NCI-H2227 treated with DMSO at 0.1 percent for 48 hours (cell line): Measurements from ENCODE around the gene TENM4.
"Not testable (repeated sequence)": the region's sequence is repeated elsewhere in the genome, so short reads cannot be mapped to it uniquely, and the experiment has no call there.

Experiments
- DNase-seq: peaks from one replicate; lab custom pipeline; 2025; lab: John Stamatoyannopoulos, UW

TENM4 gene

GRCh38 chr11:79208126-79208525 lies 232.7 kb downstream of the TENM4 start:
- DNase-seq, result no peak

GRCh38 chr11:79206951-79207350 lies 233.9 kb downstream of the TENM4 start:
- DNase-seq, result no peak

- DNase-seq, result no peak
These were observed 235.0 kb downstream of the TENM4 start for GRCh38 chr11:79205786-79206185.

GRCh38 chr11:79201677-79202347 lies 239.0 kb downstream of the TENM4 start:
- no peak for DNase-seq

- DNase-seq, result no peak
These were observed 240.3 kb downstream of the TENM4 start for GRCh38 chr11:79200398-79201070.

- no peak for DNase-seq
These were observed 241.0 kb downstream of the TENM4 start for GRCh38 chr11:79199729-79200354.

GRCh38 chr11:79198898-79199250 lies 242.0 kb downstream of the TENM4 start:
- DNase-seq, result no peak

- DNase-seq, result no peak
These were observed 242.5 kb downstream of the TENM4 start for GRCh38 chr11:79198203-79198897.

- DNase-seq, result no peak
These were observed 243.9 kb downstream of the TENM4 start for GRCh38 chr11:79196950-79197349.

- DNase-seq, result no peak
These were observed 245.6 kb downstream of the TENM4 start for GRCh38 chr11:79195209-79195608.

GRCh38 chr11:79193663-79194310 lies 247.0 kb downstream of the TENM4 start:
- DNase-seq, result no peak

GRCh38 chr11:79192836-79193235 lies 248.0 kb downstream of the TENM4 start:
- DNase-seq, result no peak

- not testable (repeated sequence) for DNase-seq
These were observed 249.1 kb downstream of the TENM4 start for GRCh38 chr11:79191716-79192115.

- not testable (repeated sequence) for DNase-seq
These were observed 250.3 kb downstream of the TENM4 start for GRCh38 chr11:79190553-79190952.

GRCh38 chr11:79189601-79190000 lies 251.2 kb downstream of the TENM4 start:
- no peak for DNase-seq

- no peak for DNase-seq
These were observed 251.8 kb downstream of the TENM4 start for GRCh38 chr11:79189055-79189454.

- no peak for DNase-seq
These were observed 254.2 kb downstream of the TENM4 start for GRCh38 chr11:79186669-79187068.

GRCh38 chr11:79185351-79185750 lies 255.5 kb downstream of the TENM4 start:
- no peak for DNase-seq

- DNase-seq, result no peak
These were observed 256.5 kb downstream of the TENM4 start for GRCh38 chr11:79184285-79184684.

GRCh38 chr11:79182794-79183193 lies 258.0 kb downstream of the TENM4 start:
- DNase-seq, result no peak

- no peak for DNase-seq
These were observed 261.7 kb downstream of the TENM4 start for GRCh38 chr11:79179087-79179486.
